ENCODE measurements around the gene TEX11.
A peak's percentile ranks its signal among the peaks of the same experiment; 100 is the strongest.
"Not testable (repeated sequence)": the region's sequence is repeated elsewhere in the genome, so short reads cannot be mapped to it uniquely, and the experiment has no call there.

Gene TEX11

DNA sequence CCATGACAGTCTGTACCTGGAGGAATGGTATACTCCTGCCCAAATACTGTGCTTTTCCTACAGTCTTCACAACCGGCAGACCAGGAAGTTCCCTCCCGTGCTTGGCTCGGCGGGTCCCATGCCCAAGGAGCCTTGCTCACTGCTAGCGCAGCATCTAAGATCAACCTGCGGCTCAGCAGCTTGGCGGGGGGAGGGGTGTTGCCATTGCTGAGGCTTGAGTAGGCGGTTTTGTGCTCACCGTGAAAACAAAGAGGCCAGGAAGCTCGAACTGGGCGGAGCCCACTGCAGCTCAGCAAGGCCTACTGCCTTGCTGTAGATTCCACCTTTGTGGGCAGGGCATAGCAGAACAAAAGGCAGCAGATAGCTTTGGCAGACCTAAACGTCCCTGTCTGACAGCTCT lies 152.7 kb downstream of the TEX11 start:
- no peak for DNase-seq (ENCODE audit: low spot score)

DNA sequence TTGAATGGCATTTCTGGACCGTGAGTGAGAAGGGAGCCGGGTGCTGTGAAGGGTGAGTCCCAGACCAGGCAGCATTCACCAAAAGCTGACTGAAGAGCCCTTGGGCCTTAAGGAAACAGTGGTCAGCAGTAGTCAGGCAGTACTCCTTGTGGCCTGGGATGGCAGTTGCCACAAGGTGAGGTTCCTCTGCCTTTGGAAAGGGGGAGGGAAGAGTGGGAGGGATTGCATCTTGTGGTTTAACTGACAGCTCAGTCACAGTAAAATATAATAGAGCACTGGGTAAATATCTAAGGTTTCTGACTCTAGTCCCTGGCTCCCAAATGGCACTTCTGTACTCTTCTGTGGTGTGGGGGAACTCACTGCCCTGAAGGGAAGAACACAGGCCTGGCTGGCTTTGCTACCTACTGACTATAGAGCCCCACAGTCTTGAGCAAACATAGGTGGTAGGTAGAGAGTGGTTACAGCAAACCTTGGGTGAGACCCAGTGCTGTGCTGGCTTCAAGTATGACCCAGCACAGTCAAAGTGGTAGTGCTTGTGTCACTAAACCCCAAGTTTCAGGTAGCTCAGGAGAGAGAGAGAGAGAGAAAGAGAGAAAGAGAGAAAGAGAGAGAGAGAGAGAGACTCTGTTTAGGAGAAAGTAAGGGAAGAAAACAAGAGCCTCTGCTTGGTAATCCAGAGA lies 154.2 kb downstream of the TEX11 start:
- DNase-seq (ENCODE audit: low spot score), result no peak

DNA sequence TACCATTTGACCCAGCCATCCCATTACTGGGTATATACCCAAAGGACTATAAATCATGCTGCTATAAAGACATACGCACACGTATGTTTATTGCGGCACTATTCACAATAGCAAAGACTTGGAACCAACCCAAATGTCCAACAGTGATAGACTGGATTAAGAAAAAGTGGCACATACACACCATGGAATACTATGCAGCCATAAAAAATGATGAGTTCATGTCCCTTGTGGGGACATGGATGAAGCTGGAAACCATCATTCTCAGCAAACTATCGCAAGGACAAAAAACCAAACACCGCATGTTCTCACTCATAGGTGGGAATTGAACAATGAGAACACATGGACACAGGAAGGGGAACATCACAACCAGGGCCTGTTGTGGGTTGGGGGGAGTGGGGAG lies 174.7 kb downstream of the TEX11 start:
- not testable (repeated sequence) for DNase-seq (ENCODE audit: low spot score)

DNA sequence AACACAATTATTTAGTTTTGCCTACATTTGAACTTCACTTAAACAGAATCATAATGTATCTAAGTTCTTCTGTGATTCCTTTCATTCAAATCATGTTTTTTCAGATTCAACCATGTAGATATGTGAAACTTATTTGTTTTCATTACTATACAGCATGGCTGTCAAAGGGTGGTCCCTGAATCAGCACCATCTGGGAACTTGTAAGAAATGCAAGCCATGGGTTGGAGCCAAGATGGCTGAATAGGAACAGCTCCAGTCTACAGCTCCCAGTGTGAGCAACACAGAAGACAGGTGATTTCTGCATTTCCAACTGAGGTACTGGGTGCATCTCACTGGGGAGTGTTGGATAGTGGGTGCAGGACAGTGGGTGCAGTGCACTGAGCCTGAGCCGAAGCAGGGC lies 180.6 kb downstream of the TEX11 start:
- DNase-seq (ENCODE audit: low spot score), result not testable (repeated sequence)

DNA sequence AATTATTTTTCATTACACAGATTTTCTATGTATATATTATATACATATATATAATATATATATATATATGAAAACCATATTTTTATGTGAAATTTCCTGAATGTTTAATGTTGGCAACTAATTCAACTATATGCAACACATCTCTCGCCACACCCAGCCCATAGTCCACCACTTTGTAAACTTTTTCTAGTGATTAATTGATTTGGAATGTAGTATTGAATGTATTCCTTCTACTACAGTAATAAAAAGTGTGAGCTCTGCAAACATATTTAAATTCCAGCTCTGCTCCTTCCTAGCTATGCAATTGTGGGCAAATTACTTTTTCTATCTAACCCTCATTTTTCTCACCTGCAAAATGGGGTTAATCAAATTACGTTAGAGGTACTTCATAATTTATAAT lies 187.8 kb downstream of the TEX11 start:
- no peak for DNase-seq (ENCODE audit: low spot score)

DNA sequence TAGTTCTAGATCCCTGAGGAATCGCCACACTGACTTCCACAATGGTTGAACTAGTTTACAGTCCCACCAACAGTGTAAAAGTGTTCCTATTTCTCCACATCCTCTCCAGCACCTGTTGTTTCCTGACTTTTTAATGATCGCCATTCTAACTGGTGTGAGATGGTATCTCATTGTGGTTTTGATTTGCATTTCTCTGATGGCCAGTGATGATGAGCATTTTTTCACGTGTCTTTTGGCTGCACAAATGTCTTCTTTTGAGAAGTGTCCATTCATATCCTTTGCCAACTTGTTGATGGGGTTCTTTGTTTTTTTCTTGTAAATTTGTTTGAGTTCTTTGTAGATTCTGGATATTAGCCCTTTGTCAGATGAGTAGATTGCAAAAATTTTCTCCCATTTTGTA lies 197.2 kb downstream of the TEX11 start:
- not testable (repeated sequence) for DNase-seq (ENCODE audit: low spot score)

DNA sequence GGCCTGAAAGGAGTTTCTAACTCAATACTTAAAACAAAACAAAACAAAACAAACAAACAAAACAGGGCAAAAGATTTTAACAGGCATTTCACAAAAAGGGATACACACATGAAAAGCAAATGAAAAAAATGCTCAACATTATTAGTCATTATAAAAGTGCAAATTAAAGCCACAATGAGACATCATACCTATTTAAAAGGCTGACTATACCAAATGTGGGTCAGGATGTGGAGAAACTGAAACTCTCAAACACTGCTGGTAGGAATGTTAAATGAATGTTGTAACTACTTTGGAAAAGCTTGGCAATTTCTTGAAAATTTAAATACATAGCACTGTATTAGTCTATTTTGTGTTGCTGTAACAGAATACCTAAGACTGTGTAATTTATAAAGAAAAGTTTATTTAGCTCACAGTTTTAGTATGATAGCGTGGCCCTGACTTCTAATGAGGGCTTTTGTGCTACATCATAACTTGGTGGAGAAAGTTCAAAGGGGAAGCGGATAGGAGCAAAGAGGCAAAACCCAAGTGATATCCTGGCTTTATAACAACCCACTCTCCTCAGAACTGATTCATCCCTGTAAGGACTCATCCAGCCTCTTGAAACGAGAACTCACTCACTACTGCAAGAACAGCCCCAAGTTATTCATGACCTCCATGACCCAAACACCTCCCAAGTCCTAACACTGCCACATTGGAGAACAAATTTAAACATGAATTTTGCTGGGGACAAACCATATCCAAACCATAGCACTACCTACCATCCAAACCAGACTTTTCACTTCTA lies 214.0 kb downstream of the TEX11 start:
- DNase-seq (ENCODE audit: low spot score), result no peak

DNA sequence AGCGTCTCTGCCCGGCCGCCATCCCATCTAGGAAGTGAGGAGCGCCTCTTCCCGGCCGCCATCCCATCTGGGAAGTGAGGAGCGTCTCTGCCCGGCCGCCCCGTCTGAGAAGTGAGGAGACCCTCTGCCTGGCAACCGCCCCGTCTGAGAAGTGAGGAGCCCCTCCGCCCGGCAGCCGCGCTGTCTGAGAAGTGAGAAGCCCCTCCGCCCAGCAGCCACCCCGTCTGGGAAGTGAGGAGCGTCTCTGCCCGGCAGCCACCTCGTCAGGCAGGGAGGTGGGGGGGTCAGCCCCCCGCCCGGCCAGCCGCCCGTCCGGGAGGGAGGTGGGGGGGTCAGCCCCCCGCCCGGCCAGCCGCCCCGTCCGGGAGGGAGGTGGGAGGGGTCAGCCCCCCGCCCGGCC lies 229.1 kb downstream of the TEX11 start:
- DNase-seq (ENCODE audit: low spot score), result not testable (repeated sequence)

DNA sequence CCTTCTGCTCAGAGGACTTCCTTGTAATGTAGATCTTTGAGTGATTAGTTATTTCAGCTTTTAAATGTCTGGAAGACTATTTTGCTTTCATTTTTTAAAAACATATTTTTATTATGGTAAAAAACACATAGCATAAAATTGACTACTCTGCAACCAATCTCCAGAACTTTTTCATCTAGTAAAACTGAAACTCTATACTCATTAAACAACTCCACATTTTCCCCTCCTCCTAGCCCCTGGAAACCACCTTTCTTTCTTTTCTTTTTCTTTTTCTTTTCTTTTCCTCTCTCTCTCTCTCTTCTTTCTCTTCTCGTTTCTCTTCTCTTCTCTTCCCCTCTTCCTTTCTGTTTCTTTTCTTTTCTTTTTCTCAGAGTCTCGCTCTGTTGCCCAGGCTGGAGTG lies 233.2 kb downstream of the TEX11 start:
- DNase-seq (ENCODE audit: low spot score), result no peak

DNA sequence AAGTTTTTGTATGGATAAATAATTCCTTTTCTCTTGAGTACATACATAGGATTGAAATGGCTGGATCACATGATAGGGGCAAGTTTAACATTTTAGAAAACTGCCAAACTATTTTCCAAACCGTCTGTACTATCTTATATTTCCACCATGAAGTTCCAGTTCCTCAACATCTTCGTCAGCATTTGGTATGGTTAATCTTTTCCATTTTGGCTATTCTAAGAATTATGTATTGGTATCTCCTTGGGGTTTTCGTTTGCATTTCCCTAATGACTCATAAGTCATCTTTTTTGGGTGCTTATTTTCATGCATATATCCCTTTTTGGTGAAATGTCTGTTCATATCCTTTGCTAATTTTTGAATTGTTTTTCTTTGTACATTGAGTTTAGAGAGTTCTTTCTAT lies 236.2 kb downstream of the TEX11 start:
- no peak for DNase-seq (ENCODE audit: low spot score)

DNA sequence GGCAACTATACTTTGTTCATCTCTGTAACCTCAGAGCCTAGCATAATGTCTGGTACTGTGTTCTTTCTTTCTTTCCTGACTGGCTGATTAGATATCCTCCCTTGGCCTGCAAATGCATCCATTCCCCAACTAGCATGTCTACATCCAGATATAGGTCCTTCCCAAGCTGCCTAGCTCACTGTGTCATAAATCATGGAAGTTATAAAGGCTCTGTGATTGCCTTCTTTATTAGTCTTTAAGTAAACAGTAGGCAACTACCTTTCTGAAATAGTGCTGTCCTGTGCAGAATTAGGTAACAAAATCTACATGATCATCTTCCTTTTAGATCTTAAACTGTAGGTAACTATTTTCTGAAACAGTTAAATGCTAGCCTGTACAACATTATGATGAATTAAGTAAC lies 239.4 kb downstream of the TEX11 start:
- no peak for DNase-seq (ENCODE audit: low spot score)

DNA sequence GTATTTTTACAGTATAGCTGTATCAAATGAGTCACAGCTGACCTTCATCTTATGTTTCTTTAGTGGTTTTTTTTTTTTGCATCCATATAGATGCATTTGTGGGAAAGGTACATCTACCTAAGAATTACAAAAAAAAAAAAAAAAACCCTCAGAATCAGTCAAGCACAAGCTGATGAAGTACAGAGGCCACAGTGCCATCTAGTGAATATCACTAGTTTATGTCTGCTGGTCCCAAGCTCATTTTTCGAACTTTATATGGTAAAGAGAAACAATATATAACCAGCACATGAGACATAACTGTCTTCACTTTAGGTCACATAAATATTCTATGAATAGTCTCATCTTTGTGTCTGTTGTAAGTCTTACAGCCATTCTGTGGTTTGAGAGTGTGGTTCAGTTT lies 243.8 kb downstream of the TEX11 start:
- DNase-seq (ENCODE audit: low spot score), result peak; percentile 28

DNA sequence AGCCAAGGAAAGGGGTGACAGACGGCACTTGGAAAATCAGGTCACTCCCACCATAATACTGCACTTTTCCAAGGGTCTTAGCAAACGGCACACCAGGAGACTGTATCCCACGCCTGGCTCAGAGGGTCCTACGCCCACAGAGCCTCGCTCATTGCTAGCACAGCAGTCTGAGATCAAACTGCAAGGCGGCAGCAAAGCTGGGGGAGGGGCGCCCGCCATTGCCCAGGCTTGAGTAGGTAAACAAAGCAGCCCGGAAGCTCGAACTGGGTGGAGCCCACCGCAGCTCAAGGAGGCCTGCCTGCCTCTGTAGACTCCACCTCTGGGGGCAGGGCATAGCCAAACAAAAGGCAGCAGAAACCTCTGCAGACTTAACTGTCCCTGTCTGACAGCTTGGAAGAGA lies 247.4 kb downstream of the TEX11 start:
- DNase-seq (ENCODE audit: low spot score), result not testable (repeated sequence)

DNA sequence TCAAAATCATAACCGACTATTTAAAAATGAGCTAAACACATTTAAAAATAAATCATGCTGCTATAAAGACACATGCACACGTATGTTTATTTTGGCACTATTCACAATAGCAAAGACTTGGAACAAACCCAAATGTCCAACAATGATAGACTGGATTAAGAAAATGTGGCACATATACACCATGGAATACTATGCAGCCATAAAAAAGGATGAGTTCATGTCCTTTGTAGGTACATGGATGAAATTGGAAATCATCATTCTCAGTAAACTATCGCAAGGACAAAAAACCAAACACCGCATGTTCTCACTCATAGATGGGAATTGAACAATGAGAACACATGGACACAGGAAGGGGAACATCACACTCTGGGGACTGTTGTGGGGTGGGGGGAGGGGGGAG lies 251.0 kb downstream of the TEX11 start:
- not testable (repeated sequence) for DNase-seq (ENCODE audit: low spot score)

DNA sequence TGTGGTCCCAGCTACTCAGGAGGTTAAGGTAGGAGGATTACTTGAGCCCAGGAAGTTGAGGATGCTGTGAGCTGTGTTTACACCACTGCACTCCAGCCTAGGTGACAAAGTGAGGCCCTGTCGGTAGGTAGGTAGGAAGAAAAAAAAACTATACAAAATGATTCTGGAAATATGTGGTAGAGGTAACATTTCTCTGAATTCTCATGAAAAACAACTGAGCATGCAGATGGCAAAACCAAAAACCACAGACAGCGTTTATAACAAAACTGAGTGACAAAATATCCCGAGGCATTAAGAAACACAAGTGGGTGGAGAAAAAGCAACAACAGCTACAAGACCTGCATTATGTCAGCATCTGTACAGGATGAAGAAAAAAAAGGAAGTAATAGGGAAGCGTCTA lies 252.2 kb downstream of the TEX11 start:
- no peak for DNase-seq (ENCODE audit: low spot score)

DNA sequence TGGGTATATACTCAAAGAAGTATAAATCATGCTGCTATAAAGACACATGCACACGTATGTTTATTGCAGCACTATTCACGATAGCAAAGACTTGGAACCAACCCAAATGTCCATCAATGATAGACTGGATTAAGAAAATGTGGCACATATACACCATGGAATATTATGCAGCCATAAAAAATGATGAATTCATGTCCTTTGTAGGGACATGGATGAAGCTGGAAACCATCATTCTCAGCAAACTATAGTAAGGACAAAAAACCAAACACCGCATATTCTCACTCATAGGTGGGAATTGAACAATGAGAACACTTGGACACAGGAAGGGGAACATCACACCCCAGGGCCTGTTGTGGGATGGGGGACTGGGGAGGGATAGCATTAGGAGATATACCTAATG lies 260.6 kb downstream of the TEX11 start:
- DNase-seq (ENCODE audit: low spot score), result not testable (repeated sequence)

DNA sequence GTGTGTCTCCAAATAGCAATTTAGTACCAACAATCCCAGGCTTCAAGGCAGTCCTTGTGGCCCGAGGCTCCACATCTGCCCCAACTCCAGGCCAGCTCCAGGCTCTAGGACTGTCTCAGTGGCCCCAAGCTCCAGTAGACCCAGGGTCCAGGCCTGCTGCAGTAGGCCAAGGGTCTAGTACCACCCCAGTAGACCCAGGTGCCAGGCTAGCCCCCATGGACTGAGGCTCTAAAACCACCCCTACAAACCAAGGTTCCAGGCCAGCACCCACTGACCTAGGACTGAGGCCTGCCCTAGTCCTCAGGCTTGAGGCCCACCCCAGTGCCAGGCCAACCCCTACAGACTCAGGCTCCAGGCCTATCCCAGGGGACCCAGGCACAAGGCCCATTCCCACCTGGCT lies 272.3 kb downstream of the TEX11 start:
- DNase-seq (ENCODE audit: low spot score), result no peak

DNA sequence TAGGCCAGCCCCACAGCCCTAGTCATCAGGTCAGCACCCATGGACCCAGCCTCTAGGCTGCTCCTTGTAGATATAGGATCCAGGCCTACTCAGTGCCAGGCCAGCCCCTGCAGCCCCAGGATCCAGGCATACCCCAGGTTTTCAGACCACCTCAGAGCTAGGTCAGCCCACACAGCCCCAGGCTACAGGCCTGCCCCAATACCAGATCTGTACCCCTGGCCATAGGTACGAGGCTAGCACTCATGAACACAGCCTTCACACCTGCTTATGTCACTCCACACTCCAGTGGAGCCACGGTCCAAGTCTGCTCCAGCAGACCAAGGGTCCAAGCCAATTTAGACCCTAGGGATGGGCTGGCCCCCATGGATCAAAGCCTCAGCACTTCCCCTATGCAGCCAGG lies 272.8 kb downstream of the TEX11 start:
- DNase-seq (ENCODE audit: low spot score), result no peak

DNA sequence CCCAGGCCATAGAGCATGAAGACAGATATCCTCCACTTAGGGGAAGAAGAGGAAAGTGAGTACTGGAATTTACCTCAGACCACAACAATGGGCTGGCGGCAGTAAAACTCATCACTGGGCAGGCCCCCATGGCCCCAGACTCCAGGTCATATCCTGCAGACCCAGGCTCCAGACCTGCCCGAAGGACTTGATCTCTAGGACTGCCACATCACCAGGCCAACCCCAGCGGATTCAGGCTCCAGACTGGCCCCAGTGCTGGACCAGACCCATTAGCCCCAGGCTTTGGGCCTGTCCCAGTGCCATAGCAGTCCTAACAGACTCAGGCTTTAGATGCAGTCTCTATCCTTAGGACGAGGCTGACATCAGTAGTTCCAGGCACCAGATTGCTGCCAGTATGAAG lies 273.3 kb downstream of the TEX11 start:
- DNase-seq (ENCODE audit: low spot score), result no peak

DNA sequence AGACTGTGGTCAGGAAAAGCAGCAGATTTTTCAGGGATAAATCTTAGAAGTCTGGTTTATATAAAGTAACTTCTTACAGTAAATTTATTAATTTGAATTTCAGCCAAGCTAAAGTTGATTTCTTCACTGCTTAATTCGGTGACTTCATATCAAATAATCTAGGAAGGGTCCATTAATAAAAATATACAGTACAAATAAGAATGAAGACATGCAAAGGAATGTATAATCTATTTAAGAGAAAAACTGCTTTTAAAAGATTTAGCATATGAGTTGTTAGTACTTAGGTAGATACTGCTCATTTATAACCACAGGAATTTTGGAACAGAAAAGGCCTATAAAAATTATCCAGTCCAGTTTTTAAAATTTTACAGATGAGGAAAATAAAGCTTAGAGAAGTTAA lies 286.8 kb downstream of the TEX11 start:
- no peak for DNase-seq (ENCODE audit: low spot score)

DNA sequence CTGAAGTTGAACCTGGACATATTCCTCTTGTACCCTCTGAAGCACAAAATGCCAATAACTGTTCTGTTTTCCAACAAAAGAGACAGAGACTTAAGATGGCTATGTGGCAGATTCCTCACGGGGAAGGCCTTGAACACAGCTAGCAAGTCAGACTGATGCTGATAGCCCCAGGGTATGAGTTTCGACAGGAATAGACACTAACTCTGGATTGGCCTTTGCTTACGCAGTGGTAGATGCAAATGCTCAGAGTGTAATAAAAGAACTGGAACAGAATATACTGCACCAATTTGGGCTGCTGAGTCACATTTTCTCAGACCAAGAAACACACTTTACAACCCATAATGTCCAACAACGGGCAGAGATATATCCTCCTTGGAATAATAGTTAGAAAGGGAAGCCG lies 290.0 kb downstream of the TEX11 start:
- DNase-seq (ENCODE audit: low spot score), result no peak

DNA sequence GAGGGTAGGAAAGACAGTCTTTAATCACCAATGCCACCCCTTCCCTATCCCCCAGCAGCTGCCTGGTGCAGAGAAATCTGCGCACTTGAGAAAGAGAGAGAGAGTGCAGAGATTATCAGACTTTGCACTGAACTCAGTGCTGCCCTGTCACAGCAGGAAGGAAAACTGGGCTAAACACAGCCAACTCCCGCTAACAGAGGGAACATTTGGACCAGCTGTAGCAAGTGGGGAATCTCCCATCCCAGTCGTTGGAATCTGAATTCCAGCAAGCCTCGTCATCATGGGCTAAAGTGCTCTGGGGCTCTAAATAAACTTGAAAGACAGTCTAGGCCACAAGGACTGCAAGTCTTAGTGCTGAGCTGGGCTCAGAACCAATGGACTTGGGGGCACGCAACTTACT lies 295.2 kb downstream of the TEX11 start:
- peak; percentile 39 for DNase-seq (ENCODE audit: low spot score)

DNA sequence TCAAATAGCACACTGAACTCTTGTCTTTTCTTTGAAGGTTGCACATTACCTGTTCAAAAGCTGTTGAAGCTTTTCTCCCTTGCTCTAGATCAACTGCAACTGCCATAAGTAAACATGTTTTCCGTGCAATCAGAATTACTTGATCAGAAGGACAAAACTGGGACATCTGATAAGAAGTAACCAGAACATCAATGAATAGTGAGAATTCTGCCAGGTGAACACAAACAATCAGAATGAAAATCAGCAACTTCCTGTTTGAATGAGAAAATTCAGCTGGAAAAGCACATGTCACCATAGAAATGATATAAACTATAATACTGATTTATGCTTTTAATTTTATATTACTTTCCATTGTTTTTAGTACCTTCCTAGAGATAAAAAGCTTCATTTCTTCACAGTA lies 303.2 kb downstream of the TEX11 start:
- DNase-seq (ENCODE audit: low spot score), result no peak

DNA sequence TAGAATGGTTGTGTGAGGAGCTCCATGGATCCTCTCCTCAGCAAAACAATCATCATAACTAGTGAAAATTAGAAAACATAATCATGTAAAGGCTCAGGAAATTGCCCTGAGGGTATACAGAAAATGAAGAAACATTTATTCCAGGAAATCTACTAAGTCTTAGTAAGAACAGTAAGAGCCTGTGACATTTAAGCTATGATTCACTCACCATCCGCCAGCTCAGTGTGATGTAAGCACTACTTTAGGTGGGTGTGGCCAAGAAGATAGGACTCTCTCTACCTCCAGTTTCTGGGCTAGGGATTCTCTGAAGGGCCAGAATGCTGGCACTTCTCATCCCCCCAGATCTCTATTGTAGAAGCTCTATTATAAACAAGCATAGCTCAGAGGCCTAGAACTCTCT lies 316.4 kb downstream of the TEX11 start:
- peak; percentile 68 for DNase-seq (ENCODE audit: low spot score)
